Measurements from ENCODE around the gene GIMAP6. TPM values are rescaled to one million over a fixed set of nuclear protein-coding genes. Genes with fewer than 3 reads are reported as not detected.
"Not testable (repeated sequence)": the region's sequence is repeated elsewhere in the genome, so short reads cannot be mapped to it uniquely, and the experiment has no call there.

Gene GIMAP6
- total RNA-seq, 1 donor from 2014 or later, result 231 TPM

DNA sequence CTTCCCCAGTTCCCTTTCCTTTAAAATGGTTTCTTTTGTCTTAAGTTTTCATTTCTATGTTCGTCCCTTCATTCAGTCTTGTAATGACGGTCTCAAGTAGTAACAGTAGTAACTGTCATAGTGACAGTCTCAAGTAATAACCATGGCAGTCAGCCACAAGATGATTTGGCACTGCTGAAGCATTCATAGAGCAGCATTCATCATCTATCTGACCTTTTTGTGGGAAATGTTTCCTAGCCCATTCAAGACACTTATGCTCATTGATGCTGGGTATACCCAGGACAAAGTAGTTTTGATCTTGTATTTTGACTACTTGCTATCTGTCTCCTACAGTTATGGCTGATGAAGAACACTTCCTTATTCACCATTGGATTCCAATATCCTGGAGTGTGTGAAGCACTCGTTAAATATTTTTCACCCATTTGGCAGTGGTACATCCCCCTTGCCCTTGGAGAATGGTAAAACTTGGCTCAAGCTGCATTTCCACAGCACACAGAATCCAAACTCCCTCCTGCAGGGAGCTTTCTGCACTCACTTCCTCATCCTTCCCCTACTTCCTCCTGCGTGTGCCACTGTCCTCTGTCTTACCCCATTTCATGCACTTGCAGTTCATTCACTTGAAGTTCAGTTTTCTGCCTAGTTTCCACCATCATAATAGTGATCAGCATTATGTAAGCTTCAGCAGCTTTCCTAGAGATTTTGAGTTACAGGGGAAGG lies 46.0 kb downstream of the GIMAP6 start:
- no peak for DNase-seq (ENCODE audit: low read depth, low spot score)

GRCh38 chr7:150585199-150585598 lies 47.0 kb downstream of the GIMAP6 start:
- DNase-seq (ENCODE audit: low read depth, low spot score), result no peak

DNA sequence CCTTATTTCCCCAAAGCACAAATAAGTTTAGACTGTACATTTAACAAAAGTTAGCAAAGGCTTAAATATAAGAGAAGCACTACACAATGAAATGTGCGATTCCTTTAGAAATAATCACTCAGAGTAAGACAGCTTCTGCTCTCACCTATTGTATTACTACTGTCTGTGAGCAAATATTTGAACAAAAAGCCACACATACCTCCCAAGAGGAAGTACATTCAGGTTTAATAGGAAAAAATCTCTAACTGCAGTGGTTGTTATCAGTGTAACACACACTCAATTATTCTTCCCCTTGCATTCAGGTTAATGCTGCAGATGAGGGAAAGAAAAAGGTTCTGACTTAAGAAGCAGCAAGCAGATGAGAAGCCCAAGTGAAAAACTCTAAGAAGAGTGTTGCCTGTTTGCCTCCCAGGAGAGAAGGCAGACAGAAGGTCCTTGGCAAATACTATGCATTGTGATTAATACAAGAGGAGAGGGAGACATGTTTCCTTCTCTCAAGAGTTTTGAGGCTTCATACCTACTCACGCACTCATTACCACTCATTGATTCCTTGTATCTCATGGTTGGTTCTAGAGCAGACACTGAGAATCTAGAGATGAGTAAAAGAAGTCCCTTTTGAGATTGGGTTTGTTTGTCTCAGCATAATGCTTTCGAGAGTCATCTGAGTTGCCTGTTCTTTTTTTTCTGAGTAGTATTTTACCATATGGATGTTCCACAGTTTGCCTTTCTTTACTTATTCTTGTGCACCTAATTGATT lies 51.4 kb downstream of the GIMAP6 start:
- DNase-seq (ENCODE audit: low read depth, low spot score), result no peak

DNA sequence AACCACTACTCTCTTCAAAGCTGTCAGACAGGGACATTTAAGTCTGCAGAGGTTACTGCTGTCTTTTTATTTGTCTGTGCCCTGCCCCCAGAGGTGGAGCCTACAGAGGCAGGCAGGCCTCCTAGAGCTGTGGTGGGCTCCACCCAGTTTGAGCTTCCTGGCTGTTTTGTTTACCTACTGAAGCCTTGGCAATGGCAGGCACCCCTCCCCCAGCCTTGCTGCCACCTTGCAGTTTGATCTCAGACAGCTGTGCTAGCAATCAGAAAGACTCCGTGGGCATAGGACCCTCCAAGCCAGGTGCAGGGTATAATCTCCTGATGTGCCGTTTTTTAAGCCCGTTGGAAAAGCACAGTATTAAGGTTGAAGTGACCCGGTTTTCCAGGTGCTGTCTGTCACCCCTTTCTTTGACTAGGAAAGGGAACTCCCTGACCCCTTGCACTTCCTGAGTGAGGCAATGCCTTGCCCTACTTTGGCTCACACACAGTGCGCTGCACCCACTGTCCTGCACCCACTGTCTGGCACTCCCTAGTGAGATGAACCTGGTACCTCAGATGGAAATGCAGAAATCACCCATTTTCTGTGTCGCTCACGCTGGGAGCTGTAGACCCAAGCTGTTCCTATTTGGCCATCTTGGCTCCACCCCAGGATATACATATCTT lies 52.1 kb downstream of the GIMAP6 start:
- DNase-seq (ENCODE audit: low read depth, low spot score), result not testable (repeated sequence)

Other genes starting within 250 kb of the GIMAP6 start
- gene GIMAP8, start 181.8 kb downstream of the GIMAP6 start, total RNA-seq, result 68.3 and 104 TPM in 2 replicates
- 48.7 and 72.0 TPM in 2 replicates for gene GIMAP7, start 117.5 kb downstream of the GIMAP6 start, total RNA-seq
- 60.1 and 63.4 TPM in 2 replicates for gene GIMAP4, start 65.0 kb downstream of the GIMAP6 start, total RNA-seq
- 41.5 and 82.2 TPM in 2 replicates for gene GIMAP2, start 53.3 kb upstream of the GIMAP6 start, total RNA-seq
- gene GIMAP1, start 84.2 kb upstream of the GIMAP6 start, total RNA-seq, result 11.1 and 13.5 TPM in 2 replicates
- gene GIMAP5, start 105.0 kb upstream of the GIMAP6 start, total RNA-seq, result 2.1 and 4.4 TPM in 2 replicates
- not detected in 2 replicates for gene TMEM176B, start 168.0 kb upstream of the GIMAP6 start, total RNA-seq
- not detected in 2 replicates for gene TMEM176A, start 168.4 kb upstream of the GIMAP6 start, total RNA-seq
- gene AOC1, start 220.1 kb upstream of the GIMAP6 start, total RNA-seq, result not detected in 2 replicates

Data from pulmonary artery endothelial cell (primary cell).